ENCODE results near the gene MRPL1.

DNA sequence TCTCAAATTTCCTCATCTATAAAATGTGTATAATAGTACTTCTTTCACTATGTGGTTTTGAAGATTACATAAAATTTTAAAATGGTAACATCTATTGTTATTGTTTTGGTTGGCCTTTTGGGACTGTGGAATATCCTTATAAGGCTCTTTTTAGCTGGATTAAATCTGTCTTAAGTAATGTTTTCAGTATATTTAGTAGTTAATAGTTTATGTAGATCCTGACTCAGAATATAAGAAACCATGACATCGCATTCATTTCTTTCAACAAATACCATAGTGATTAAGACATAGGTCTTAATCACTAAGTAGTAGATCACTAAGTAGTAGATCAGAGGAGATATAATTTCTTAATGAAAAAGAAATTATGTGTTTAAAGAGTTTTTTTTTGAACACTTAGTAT, 48.5 kb downstream of the MRPL1 start:
- TF ChIP-seq, protein P1, sequence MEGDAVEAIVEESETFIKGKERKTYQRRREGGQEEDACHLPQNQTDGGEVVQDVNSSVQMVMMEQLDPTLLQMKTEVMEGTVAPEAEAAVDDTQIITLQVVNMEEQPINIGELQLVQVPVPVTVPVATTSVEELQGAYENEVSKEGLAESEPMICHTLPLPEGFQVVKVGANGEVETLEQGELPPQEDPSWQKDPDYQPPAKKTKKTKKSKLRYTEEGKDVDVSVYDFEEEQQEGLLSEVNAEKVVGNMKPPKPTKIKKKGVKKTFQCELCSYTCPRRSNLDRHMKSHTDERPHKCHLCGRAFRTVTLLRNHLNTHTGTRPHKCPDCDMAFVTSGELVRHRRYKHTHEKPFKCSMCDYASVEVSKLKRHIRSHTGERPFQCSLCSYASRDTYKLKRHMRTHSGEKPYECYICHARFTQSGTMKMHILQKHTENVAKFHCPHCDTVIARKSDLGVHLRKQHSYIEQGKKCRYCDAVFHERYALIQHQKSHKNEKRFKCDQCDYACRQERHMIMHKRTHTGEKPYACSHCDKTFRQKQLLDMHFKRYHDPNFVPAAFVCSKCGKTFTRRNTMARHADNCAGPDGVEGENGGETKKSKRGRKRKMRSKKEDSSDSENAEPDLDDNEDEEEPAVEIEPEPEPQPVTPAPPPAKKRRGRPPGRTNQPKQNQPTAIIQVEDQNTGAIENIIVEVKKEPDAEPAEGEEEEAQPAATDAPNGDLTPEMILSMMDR (IDR thresholded peaks at IDR 0.05): no peak
- TF ChIP-seq POLR2A (IDR thresholded peaks at IDR 0.05): no peak

All from gastroesophageal sphincter (tissue), 3 donors.